Breast epithelium (tissue), 4 donors: ENCODE data around the gene ASB8. TPM values are rescaled to one million over a fixed set of nuclear protein-coding genes. Genes with fewer than 3 reads are reported as not detected.

Experiments
- DNase-seq, 2 donors: peaks; one replicate each; pipeline ENCODE4 v3.0.0-alpha.2; 2019; ENCODE audit warnings: low spot score in 2 of 2
- H3K27ac ChIP-seq, 2 donors: fragments of 200-600 bp; sonication (generic) in 1 of 2; one replicate each; pipeline ENCODE4 v1.5.1; 2016 to 2019; ENCODE audit warnings: mild to moderate bottlenecking in 1 of 2
- H3K27me3 ChIP-seq, 2 donors: fragments of 200-600 bp; sonication (generic) in 1 of 2; one replicate each; pipeline versions ENCODE4 v1.5.1 to v1.6.0; 2017 to 2019; ENCODE audit warnings: control low read depth in 1 of 2, mild to moderate bottlenecking in 1 of 2
- H3K36me3 ChIP-seq: fragments of 200-600 bp; one replicate; pipeline ENCODE4 v1.5.1; 2019
- H3K4me1 ChIP-seq, 2 donors: fragments of 200-600 bp; sonication (generic); one replicate each; pipeline ENCODE4 v1.5.1; 2016 to 2019; ENCODE audit warnings: control low read depth in 1 of 2
- H3K4me3 ChIP-seq, 3 donors: fragments of 200-600 bp; sonication (generic); 1 replicate in 2 of 3; 2 replicates in 1 of 3; pipeline ENCODE4 v1.5.1; 2016 to 2019; ENCODE audit warnings: mild to moderate bottlenecking in 3 of 3, moderate library complexity in 2 of 3
- H3K9me3 ChIP-seq, 2 donors: fragments of 200-600 bp; sonication (generic) in 1 of 2; one replicate each; pipeline ENCODE4 v1.5.1; 2016 to 2019; ENCODE audit warnings: control low read depth in 1 of 2
- CTCF ChIP-seq, 3 donors: fragments of 450-650 bp; IDR thresholded peaks; one replicate each; pipeline ENCODE4 v1.5.1; 2016 to 2017; ENCODE audit warnings: antibody characterized with exemption in 3 of 3, mild to moderate bottlenecking in 3 of 3, moderate library complexity in 3 of 3
- POLR2A ChIP-seq: fragments of 450-650 bp; IDR thresholded peaks from one replicate; pipeline ENCODE4 v1.6.1; 2016; ENCODE audit warnings: antibody characterized with exemption, mild to moderate bottlenecking, moderate library complexity
- POLR2AphosphoS5 ChIP-seq, 3 donors: sonication (generic); formaldehyde crosslinking; IDR thresholded peaks; one replicate each; pipeline ENCODE4 v1.6.1; 2017; ENCODE audit warnings: antibody characterized with exemption in 3 of 3
- intact Hi-C: fragments of 100-400 bp; cut with DNase I; formaldehyde crosslinking; loops from one replicate; pipeline ENCODE4 v1.15.1; 2023; ENCODE audit warnings: low total_unique reads
- total RNA-seq, 3 donors: library from RNA; depleted of rRNA; stranded (reverse); fragments of >200 nt; gene quantifications; one replicate each; pipeline ENCODE4 v1.1.0, GENCODE V29; 2016

The ASB8 gene
- total RNA-seq, 3 donors from 2014 or later = 20.6 to 37.2 (median 30.6) TPM

GRCh38 chr12:48142818-48143674 is 14.3 kb downstream of the ASB8 start:
- Histone ChIP-seq H3K4me3 (no peak overlapping the region), H3K27me3 (no peaks in the 10 kb centered on the region), H3K27ac (no peak overlapping the region), H3K36me3 (no peaks in the 10 kb centered on the region), H3K4me1 (no peaks in the 10 kb centered on the region), H3K9me3 (no peaks in the 10 kb centered on the region)
- no peak for DNase-seq
- intact Hi-C loops = no loop called here
- TF ChIP-seq POLR2A (no peak), POLR2AphosphoS5 (IDR thresholded peaks at IDR 0.05) (no peak), CTCF (IDR thresholded peaks at IDR 0.05) (no peak)

- H3K27me3 ChIP-seq = no peaks in the 10 kb centered on the region
- intact Hi-C loops = no loop called here
- no peaks in the 10 kb centered on the region for H3K9me3 ChIP-seq
- peaks cover 11% of the 10 kb centered on the region for H3K36me3 ChIP-seq
- DNase-seq = no peak
- no peak for TF ChIP-seq CTCF (IDR thresholded peaks at IDR 0.05)
- TF ChIP-seq POLR2A = no peak
- TF ChIP-seq POLR2AphosphoS5 (IDR thresholded peaks at IDR 0.05) = no peak
- H3K4me3 ChIP-seq = no peak overlapping the region
- no peak overlapping the region for H3K27ac ChIP-seq
- no peaks in the 10 kb centered on the region for H3K4me1 ChIP-seq
Observed at GRCh38 chr12:48135027-48135426, 22.3 kb downstream of the ASB8 start.

GRCh38 chr12:48132826-48133225 is 24.5 kb downstream of the ASB8 start:
- TF ChIP-seq POLR2AphosphoS5 (IDR thresholded peaks at IDR 0.05) = no peak
- TF ChIP-seq POLR2A = no peak
- no peak for TF ChIP-seq CTCF (IDR thresholded peaks at IDR 0.05)
- no peaks in the 10 kb centered on the region for H3K27me3 ChIP-seq
- H3K36me3 ChIP-seq = peaks cover 11% of the 10 kb centered on the region
- DNase-seq = no peak
- no peaks in the 10 kb centered on the region for H3K9me3 ChIP-seq
- no peak overlapping the region for H3K27ac ChIP-seq
- H3K4me3 ChIP-seq = no peak overlapping the region
- no peaks in the 10 kb centered on the region for H3K4me1 ChIP-seq
- intact Hi-C loops = no loop called here

GRCh38 chr12:48131517-48131916 is 25.8 kb downstream of the ASB8 start:
- no peak overlapping the region for H3K27ac ChIP-seq
- no peaks in the 10 kb centered on the region for H3K27me3 ChIP-seq
- peaks cover 11% of the 10 kb centered on the region for H3K36me3 ChIP-seq
- no peak overlapping the region for H3K4me3 ChIP-seq
- H3K9me3 ChIP-seq = no peaks in the 10 kb centered on the region
- intact Hi-C loops = no loop called here
- H3K4me1 ChIP-seq = no peaks in the 10 kb centered on the region
- TF ChIP-seq POLR2AphosphoS5 (IDR thresholded peaks at IDR 0.05) (no peak), POLR2A (no peak), CTCF (IDR thresholded peaks at IDR 0.05) (no peak)
- no peak for DNase-seq

- no peaks in the 10 kb centered on the region for H3K36me3 ChIP-seq
Observed at GRCh38 chr12:48129376-48129775, 27.9 kb downstream of the ASB8 start.

More at GRCh38 chr12:48129376-48129775, 27.9 kb downstream of the ASB8 start:
- Histone ChIP-seq H3K27me3 (no peaks in the 10 kb centered on the region), H3K27ac (no peak overlapping the region), H3K4me1 (no peaks in the 10 kb centered on the region), H3K4me3 (no peak overlapping the region), H3K9me3 (no peaks in the 10 kb centered on the region)
- TF ChIP-seq POLR2AphosphoS5 (IDR thresholded peaks at IDR 0.05) = no peak
- TF ChIP-seq POLR2A = no peak
- TF ChIP-seq CTCF (IDR thresholded peaks at IDR 0.05) = no peak
- intact Hi-C loops = no loop called here
- DNase-seq = no peak
